Vagina (tissue), 2 donors: Measurements from ENCODE around the gene SLC1A2. TPM values are rescaled to one million over a fixed set of nuclear protein-coding genes. Genes with fewer than 3 reads are reported as not detected.
A peak's percentile ranks its signal among the peaks of the same experiment; 100 is the strongest.

Experiments
- DNase-seq, 2 donors: peaks; one replicate each; pipeline ENCODE4 v3.0.0-alpha.2; 2017; ENCODE audit errors: extremely low spot score in 2 of 2
- H3K27ac ChIP-seq: fragments of 200-600 bp; sonication (generic); one replicate; pipeline ENCODE4 v1.5.1; 2019
- H3K27me3 ChIP-seq: fragments of 200-600 bp; sonication (generic); one replicate; pipeline ENCODE4 v1.5.1; 2019
- H3K36me3 ChIP-seq, 2 donors: fragments of 200-600 bp; sonication (generic); one replicate each; pipeline ENCODE4 v1.5.1; 2017 to 2019
- H3K4me1 ChIP-seq: fragments of 200-600 bp; sonication (generic); one replicate; pipeline ENCODE4 v1.5.1; 2019
- H3K4me3 ChIP-seq, 2 donors: fragments of 200-600 bp; sonication (generic); 1 replicate in 1 of 2; 2 replicates in 1 of 2; pipeline ENCODE4 v1.5.1; 2016 to 2019
- H3K9me3 ChIP-seq: fragments of 200-600 bp; sonication (generic); one replicate; pipeline ENCODE4 v1.5.1; 2019
- CTCF ChIP-seq, 3 experiments: fragments of 450-650 bp in 2 of 3; fragments of 200-600 bp in 1 of 3; sonication (generic) in 1 of 3; IDR thresholded peaks; one replicate each; pipeline ENCODE4 v1.5.1; 2017 to 2019; ENCODE audit warnings: antibody characterized with exemption in 3 of 3, mild to moderate bottlenecking in 2 of 3, moderate library complexity in 2 of 3
- POLR2A ChIP-seq, 2 donors: fragments of 450-650 bp; IDR thresholded peaks; one replicate each; pipeline ENCODE4 v1.6.1; 2017; ENCODE audit warnings: antibody characterized with exemption in 2 of 2, mild to moderate bottlenecking in 2 of 2, moderate library complexity in 2 of 2
- POLR2AphosphoS5 ChIP-seq, 2 donors: sonication (generic); formaldehyde crosslinking; IDR thresholded peaks; one replicate each; pipeline ENCODE4 v1.9.0; 2017; ENCODE audit warnings: antibody characterized with exemption in 2 of 2, mild to moderate bottlenecking in 2 of 2, low read depth in 1 of 2; ENCODE audit not compliant: insufficient read depth in 1 of 2
- intact Hi-C: fragments of 100-400 bp; cut with DNase I; formaldehyde crosslinking; loops from one replicate; pipeline ENCODE4 v1.15.1; 2023
- total RNA-seq: library from RNA; depleted of rRNA; stranded (reverse); fragments of >200 nt; gene quantifications from one replicate; pipeline ENCODE4 v1.2.3, GENCODE V29; 2016

The SLC1A2 gene
- total RNA-seq, 1 donor from 2014 or later, result 4.7 TPM

- no peak for TF ChIP-seq CTCF (IDR thresholded peaks at IDR 0.05)
- peak in 1 of 2 donors; percentile 60 for TF ChIP-seq POLR2AphosphoS5 (IDR thresholded peaks at IDR 0.05; ENCODE audit: insufficient read depth in 1 of 2, low read depth in 1 of 2)
- TF ChIP-seq POLR2A (IDR thresholded peaks at IDR 0.05), result no peak
- no peaks in the 10 kb centered on the region for H3K36me3 ChIP-seq
- H3K4me3 ChIP-seq, result no peak overlapping the region
- intact Hi-C loops, result no loop called here
- H3K27me3 ChIP-seq, result no peaks in the 10 kb centered on the region
- no peaks in the 10 kb centered on the region for H3K9me3 ChIP-seq
- peak overlapping the region; percentile 73 for H3K27ac ChIP-seq
- no peak for DNase-seq
- H3K4me1 ChIP-seq, result peaks cover 28% of the 10 kb centered on the region
Observed at GRCh38 chr11:35367491-35367890, 51.9 kb downstream of the SLC1A2 start.

GRCh38 chr11:35366798-35367197, 52.6 kb downstream of the SLC1A2 start:
- peak overlapping the region; percentile 73 for H3K27ac ChIP-seq
- no peaks in the 10 kb centered on the region for H3K36me3 ChIP-seq
- peaks cover 30% of the 10 kb centered on the region for H3K4me1 ChIP-seq
- intact Hi-C loops, result no loop called here
- DNase-seq, result no peak
- H3K4me3 ChIP-seq, result no peak overlapping the region
- TF ChIP-seq POLR2AphosphoS5 (IDR thresholded peaks at IDR 0.05; ENCODE audit: insufficient read depth in 1 of 2, low read depth in 1 of 2), result no peak
- no peak for TF ChIP-seq CTCF (IDR thresholded peaks at IDR 0.05)
- no peak for TF ChIP-seq POLR2A (IDR thresholded peaks at IDR 0.05)
- no peaks in the 10 kb centered on the region for H3K27me3 ChIP-seq
- no peaks in the 10 kb centered on the region for H3K9me3 ChIP-seq

- H3K36me3 ChIP-seq, result no peaks in the 10 kb centered on the region
- no peak for DNase-seq
- H3K4me3 ChIP-seq, result no peak overlapping the region
- H3K27me3 ChIP-seq, result no peaks in the 10 kb centered on the region
- intact Hi-C loops, result no loop called here
- TF ChIP-seq POLR2AphosphoS5 (IDR thresholded peaks at IDR 0.05; ENCODE audit: insufficient read depth in 1 of 2, low read depth in 1 of 2) (no peak), CTCF (IDR thresholded peaks at IDR 0.05) (no peak), POLR2A (IDR thresholded peaks at IDR 0.05) (no peak)
- H3K9me3 ChIP-seq, result no peaks in the 10 kb centered on the region
- peak overlapping the region; percentile 73 for H3K27ac ChIP-seq
- H3K4me1 ChIP-seq, result peaks cover 30% of the 10 kb centered on the region
Observed at GRCh38 chr11:35365961-35366360, 53.4 kb downstream of the SLC1A2 start.

- no peak for TF ChIP-seq CTCF (IDR thresholded peaks at IDR 0.05)
- TF ChIP-seq POLR2A (IDR thresholded peaks at IDR 0.05), result no peak
- TF ChIP-seq POLR2AphosphoS5 (IDR thresholded peaks at IDR 0.05; ENCODE audit: insufficient read depth in 1 of 2, low read depth in 1 of 2), result no peak
- peaks cover 31% of the 10 kb centered on the region for H3K4me1 ChIP-seq
- peak overlapping the region; percentile 73 for H3K27ac ChIP-seq
- no peaks in the 10 kb centered on the region for H3K36me3 ChIP-seq
- no peaks in the 10 kb centered on the region for H3K9me3 ChIP-seq
- no peak for DNase-seq
- no peaks in the 10 kb centered on the region for H3K27me3 ChIP-seq
- intact Hi-C loops, result no loop called here
- H3K4me3 ChIP-seq, result no peak overlapping the region
Observed at GRCh38 chr11:35365395-35365794, 54.0 kb downstream of the SLC1A2 start.

GRCh38 chr11:35363854-35364780, 55.2 kb downstream of the SLC1A2 start:
- H3K4me1 ChIP-seq, result peaks cover 41% of the 10 kb centered on the region
- intact Hi-C loops, result no loop called here
- no peaks in the 10 kb centered on the region for H3K27me3 ChIP-seq
- TF ChIP-seq CTCF (IDR thresholded peaks at IDR 0.05) (no peak), POLR2AphosphoS5 (IDR thresholded peaks at IDR 0.05; ENCODE audit: insufficient read depth in 1 of 2, low read depth in 1 of 2) (peak; percentile 48 to 69), POLR2A (IDR thresholded peaks at IDR 0.05) (no peak)
- peak in 1 of 2 donors; percentile 94 for DNase-seq
- H3K36me3 ChIP-seq, result no peaks in the 10 kb centered on the region
- H3K27ac ChIP-seq, result peak overlapping the region; percentile 73
- H3K9me3 ChIP-seq, result no peaks in the 10 kb centered on the region
- H3K4me3 ChIP-seq, result no peak overlapping the region
